Erythroblast (primary cell): ENCODE data around the gene SRRM2.

Experiments used
- GATA1 ChIP-seq: IDR thresholded peaks from 2 replicates; pipeline ENCODE4 v1.6.1; 2011; ENCODE audit warnings: low read depth, mild to moderate bottlenecking, control low read depth, low read length, moderate library complexity
- POLR2A ChIP-seq: IDR thresholded peaks from 2 replicates; pipeline ENCODE4 v1.6.1; 2011; ENCODE audit warnings: mild to moderate bottlenecking, low read length

- TF ChIP-seq POLR2A (no peak), GATA1 (no peak)
Observed at GRCh38 chr16:2713523-2713922, 38.9 kb upstream of the SRRM2 start.
